Activated B cell treated with CpG ODN at 0.5 μM for 24 hours (primary cell): Measurements from ENCODE around the gene FRRS1. TPM values are rescaled to one million over a fixed set of nuclear protein-coding genes. Genes with fewer than 3 reads are reported as not detected.

Experiments
- ATAC-seq: fragments of 200-7000 bp; cut with Tn5 transposase; one replicate; pipeline ENCODE4 v1.10.0; 2021; ENCODE audit warnings: low read depth, mild to moderate bottlenecking, moderate library complexity
- CTCF ChIA-PET: fragments of 350-600 bp; sonication (Branson Sonifier 250); formaldehyde crosslinking; loops from one replicate; lab custom pipeline; 2021; ENCODE audit warnings: antibody characterized with exemption; lab: Charles Lee
- POLR2A ChIA-PET: fragments of 350-600 bp; sonication (Branson Sonifier 250); formaldehyde crosslinking; loops from one replicate; lab custom pipeline; 2021; ENCODE audit warnings: antibody characterized with exemption; lab: Charles Lee
- DNase-seq: peaks from one replicate; pipeline ENCODE4 v3.0.0; 2022
- H3K27ac Mint-ChIP-seq: one replicate; pipeline ENCODE4 v1.8.0; 2020; ENCODE audit warnings: mixed read lengths
- H3K27me3 Mint-ChIP-seq: one replicate; pipeline ENCODE4 v1.8.0; 2021; ENCODE audit warnings: mixed read lengths
- H3K36me3 Mint-ChIP-seq: one replicate; pipeline ENCODE4 v1.8.0; 2021; ENCODE audit warnings: low read depth, mixed read lengths
- H3K4me1 Mint-ChIP-seq: one replicate; pipeline ENCODE4 v1.8.0; 2021; ENCODE audit warnings: mixed read lengths
- H3K4me3 Mint-ChIP-seq: one replicate; pipeline ENCODE4 v1.8.0; 2020; ENCODE audit warnings: mild to moderate bottlenecking, mixed read lengths
- H3K9me3 Mint-ChIP-seq: one replicate; pipeline ENCODE4 v1.8.0; 2020; ENCODE audit warnings: mixed read lengths
- intact Hi-C: fragments of 100-400 bp; cut with micrococcal nuclease; formaldehyde crosslinking; loops from one replicate; pipeline ENCODE4 v1.15.1; 2024
- total RNA-seq: library from RNA; stranded (reverse); gene quantifications from 2 replicates; pipeline ENCODE4 v1.2.3, GENCODE V29; 2022
- TF ChIP-seq, protein P1 (sequence below): fragments of 200-600 bp; IDR thresholded peaks from one replicate; pipeline ENCODE4 v1.8.0; 2022; ENCODE audit warnings: antibody characterized with exemption, mild to moderate bottlenecking

The FRRS1 gene
- total RNA-seq, 1 donor from 2014 or later: 1.1 TPM

DNA sequence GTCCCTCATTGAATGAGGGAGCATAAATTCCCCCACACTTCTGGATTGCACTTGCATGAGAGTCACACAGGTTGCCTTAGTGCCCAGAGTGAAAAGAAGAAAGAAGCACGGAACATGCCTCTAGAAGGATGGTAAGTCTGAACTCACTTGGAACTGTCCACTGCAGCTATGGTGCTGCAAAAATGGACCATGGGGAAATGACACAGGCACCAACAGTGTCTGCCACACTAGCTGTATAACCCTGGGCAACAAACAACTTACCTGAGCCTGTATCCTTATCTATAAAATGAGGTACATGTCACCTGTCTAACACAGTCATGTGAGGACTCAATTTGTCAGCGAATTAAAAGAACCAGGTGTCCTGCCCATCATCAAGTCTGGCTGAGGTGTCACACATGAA, 69.8 kb downstream of the FRRS1 start:
- Mint-ChIP-seq H3K4me1 (no peaks in the 10 kb centered on the region), H3K27me3 (peaks cover 14% of the 10 kb centered on the region), H3K27ac (no peak overlapping the region), H3K36me3 (no peaks in the 10 kb centered on the region), H3K4me3 (no peak overlapping the region), H3K9me3 (no peaks in the 10 kb centered on the region)
- ATAC-seq (no peak), DNase-seq (no peak)
- ChIA-PET CTCF (no interaction called here), POLR2A (no interaction called here)
- TF ChIP-seq, protein P1, sequence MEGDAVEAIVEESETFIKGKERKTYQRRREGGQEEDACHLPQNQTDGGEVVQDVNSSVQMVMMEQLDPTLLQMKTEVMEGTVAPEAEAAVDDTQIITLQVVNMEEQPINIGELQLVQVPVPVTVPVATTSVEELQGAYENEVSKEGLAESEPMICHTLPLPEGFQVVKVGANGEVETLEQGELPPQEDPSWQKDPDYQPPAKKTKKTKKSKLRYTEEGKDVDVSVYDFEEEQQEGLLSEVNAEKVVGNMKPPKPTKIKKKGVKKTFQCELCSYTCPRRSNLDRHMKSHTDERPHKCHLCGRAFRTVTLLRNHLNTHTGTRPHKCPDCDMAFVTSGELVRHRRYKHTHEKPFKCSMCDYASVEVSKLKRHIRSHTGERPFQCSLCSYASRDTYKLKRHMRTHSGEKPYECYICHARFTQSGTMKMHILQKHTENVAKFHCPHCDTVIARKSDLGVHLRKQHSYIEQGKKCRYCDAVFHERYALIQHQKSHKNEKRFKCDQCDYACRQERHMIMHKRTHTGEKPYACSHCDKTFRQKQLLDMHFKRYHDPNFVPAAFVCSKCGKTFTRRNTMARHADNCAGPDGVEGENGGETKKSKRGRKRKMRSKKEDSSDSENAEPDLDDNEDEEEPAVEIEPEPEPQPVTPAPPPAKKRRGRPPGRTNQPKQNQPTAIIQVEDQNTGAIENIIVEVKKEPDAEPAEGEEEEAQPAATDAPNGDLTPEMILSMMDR: no peak
- intact Hi-C loops: no loop called here

DNA sequence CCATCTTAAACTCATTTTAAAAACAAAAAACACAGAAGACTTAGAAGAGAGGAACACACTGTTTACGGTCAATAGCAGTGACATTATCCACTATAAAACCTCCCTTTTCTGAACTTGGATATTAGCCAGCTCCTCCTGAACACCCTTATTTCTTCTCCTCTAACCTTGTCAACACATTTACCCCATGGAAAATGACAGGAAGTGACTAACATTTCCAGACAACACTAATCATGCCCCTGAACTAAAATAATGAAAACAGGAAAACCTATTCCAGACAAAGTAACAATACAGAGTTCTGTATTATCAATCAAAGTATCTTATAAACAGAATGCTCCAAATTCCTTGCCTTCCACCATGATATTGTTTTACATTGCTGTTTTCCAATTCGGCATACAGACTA, 75.3 kb downstream of the FRRS1 start:
- Mint-ChIP-seq H3K4me1 (no peaks in the 10 kb centered on the region), H3K36me3 (no peaks in the 10 kb centered on the region), H3K27me3 (peaks cover 7% of the 10 kb centered on the region), H3K9me3 (no peaks in the 10 kb centered on the region), H3K27ac (no peak overlapping the region), H3K4me3 (no peak overlapping the region)
- ChIA-PET POLR2A (no interaction called here), CTCF (no interaction called here)
- TF ChIP-seq, protein P1: no peak
- DNase-seq (no peak), ATAC-seq (no peak)
- intact Hi-C loops: no loop called here

DNA sequence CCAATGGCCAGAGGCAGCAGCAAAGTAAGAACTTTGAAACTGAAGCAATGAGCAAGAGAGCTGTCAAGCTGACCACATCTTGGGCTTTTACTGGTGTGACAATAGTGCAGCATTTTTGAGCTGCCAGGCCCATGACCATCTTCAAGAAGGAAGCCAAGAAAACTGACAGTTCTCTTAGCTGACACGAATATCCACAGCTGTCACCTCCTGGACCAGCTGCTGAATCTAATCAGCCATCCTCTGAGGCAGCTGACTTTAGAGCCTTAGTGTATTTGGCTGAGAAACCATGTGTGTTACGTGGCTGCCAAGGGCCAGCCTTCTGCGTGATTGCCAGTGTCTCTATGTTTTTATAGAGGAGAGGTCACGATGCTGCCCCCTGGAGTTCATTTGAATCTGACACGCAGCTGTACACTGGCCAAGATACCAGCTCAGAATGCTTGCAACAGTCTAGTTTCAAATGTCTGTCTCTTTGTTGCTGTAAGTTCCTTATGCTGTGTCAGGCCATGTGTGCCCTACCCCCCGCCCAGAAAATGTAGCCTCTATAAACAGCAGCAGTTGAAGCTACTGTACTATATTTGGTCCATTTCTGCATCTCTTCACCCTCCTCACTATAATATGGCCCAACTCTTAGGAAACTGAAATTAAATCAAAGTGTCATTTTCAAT, 80.8 kb downstream of the FRRS1 start:
- H3K27me3 Mint-ChIP-seq: peaks cover 3% of the 10 kb centered on the region
- intact Hi-C loops: loop anchor here (1.0 to 5.0 kb wide), 2 partner anchors 505 to 893 kb away; no protein-coding TSS in a partner anchor
- POLR2A ChIA-PET: no interaction called here
- no peak overlapping the region for H3K4me3 Mint-ChIP-seq
- no peaks in the 10 kb centered on the region for H3K9me3 Mint-ChIP-seq
- CTCF ChIA-PET: interaction anchor here (0.6 to 1.8 kb wide), 7 partner anchors 8 to 504 kb away, joined by 3 to 6 read pairs (median 3); no protein-coding TSS in a partner anchor
- H3K27ac Mint-ChIP-seq: no peak overlapping the region
- peak; percentile 45 for ATAC-seq
- no peak for DNase-seq
- no peaks in the 10 kb centered on the region for H3K36me3 Mint-ChIP-seq
- TF ChIP-seq, protein P1: no peak
- no peaks in the 10 kb centered on the region for H3K4me1 Mint-ChIP-seq

DNA sequence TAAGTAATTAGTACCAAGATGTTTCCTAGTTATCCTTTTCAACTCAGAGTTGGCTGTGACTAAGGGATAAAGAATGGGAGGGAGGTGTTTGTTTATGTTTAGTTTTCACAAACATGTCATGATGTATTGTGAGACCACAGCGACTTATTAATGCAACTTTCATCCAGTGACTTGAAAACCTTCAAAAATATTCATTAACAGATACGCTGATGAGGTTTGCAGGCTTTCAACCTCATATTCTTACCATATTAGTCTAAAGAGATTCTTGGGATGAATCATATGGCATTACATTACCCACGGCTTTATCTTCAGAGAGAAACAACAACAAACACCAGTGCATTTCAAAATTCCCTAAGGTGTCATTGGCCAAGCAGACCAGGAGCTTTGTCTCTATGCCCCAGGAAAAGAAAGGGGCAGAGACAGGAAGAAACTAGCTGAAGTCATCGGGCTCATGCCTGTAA, 84.1 kb downstream of the FRRS1 start:
- DNase-seq (no peak), ATAC-seq (no peak)
- no peaks in the 10 kb centered on the region for H3K36me3 Mint-ChIP-seq
- H3K27me3 Mint-ChIP-seq: no peaks in the 10 kb centered on the region
- H3K4me3 Mint-ChIP-seq: no peak overlapping the region
- intact Hi-C loops: no loop called here
- H3K4me1 Mint-ChIP-seq: no peaks in the 10 kb centered on the region
- TF ChIP-seq, protein P1: no peak
- ChIA-PET CTCF (no interaction called here), POLR2A (no interaction called here)
- H3K9me3 Mint-ChIP-seq: no peaks in the 10 kb centered on the region
- H3K27ac Mint-ChIP-seq: no peak overlapping the region

DNA sequence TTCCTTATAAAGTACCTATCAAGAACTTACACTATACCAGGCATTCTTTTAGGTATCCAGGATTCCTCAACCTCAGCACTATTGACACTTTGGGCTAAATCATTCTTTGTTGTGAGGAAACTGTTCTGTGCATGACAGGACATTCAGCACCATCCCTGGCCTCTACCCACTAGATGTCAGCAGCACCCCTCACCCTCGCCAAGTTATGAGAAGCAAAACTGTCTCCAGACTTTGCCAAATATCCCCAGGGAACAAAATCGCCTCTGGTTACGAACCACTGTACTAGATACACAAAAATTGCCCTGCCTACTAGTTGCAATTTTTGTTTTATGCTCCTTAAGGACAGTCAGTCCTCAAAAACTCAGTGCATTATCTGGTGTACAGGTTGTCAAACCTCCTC, 84.9 kb downstream of the FRRS1 start:
- DNase-seq (no peak), ATAC-seq (no peak)
- Mint-ChIP-seq H3K27ac (no peak overlapping the region), H3K4me3 (no peak overlapping the region), H3K27me3 (no peaks in the 10 kb centered on the region), H3K36me3 (no peaks in the 10 kb centered on the region), H3K9me3 (no peaks in the 10 kb centered on the region), H3K4me1 (no peaks in the 10 kb centered on the region)
- intact Hi-C loops: no loop called here
- ChIA-PET CTCF (no interaction called here), POLR2A (no interaction called here)
- TF ChIP-seq, protein P1: no peak
